ENCODE data around the gene RSPH1. TPM values are rescaled to one million over a fixed set of nuclear protein-coding genes. Genes with fewer than 3 reads are reported as not detected.

Gene RSPH1
- total RNA-seq, 6 experiments from 2014 or later, result not detected

DNA sequence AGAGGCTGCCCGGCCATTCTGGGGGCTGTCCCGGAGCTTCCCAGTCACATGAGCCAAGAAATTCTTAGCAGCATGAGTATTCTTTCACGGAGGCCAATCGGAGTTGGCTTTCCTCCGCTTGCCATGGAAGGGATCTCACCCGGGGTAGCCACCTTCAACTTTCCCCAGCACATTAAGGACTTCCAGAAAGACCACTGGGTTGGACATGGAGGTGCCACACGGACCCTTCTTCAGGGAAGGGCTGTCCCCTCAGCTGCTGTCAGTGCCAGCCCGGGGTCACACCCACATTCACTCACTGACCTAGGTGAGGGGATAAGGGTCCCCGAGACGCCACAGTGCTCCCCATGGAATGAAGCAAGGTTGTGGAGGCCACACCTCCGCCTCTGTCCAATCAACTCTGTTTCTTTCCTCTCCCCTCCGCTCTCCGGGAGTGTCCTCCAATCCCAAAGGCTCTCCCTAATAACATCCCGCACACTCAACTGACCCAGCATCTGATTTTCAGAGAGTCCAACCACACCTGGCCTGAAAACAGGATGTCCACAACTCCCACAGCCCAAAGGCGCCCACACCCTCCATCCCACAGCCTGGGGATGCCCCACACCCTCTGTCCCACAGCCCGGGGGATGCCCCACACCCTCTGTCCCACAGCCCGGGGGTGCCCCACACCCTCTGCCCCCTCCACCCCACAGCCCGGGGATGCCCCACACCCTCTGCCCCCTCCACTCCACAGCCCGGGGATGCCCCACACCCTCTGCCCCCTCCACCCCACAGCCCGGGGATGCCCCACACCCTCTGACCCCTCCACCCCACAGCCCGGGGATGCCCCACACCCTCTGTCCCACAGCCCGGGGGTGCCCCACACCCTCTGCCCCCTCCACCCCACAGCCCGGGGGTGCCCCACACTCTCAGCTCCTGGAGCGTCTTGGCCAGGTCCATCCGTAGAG, 19.4 kb downstream of the RSPH1 start:
- DNase-seq, result no peak
- H3K36me3 Mint-ChIP-seq (ENCODE audit: low read depth), result 0 out of 2 replicates have a peak, but pooled peaks cover 2% of the 10 kb centered on the region
- H3K9me3 Mint-ChIP-seq, result peaks cover 48% of the 10 kb centered on the region
- no peaks in the 10 kb centered on the region for H3K4me1 Mint-ChIP-seq (ENCODE audit: low read depth)
- TF ChIP-seq, protein P1, sequence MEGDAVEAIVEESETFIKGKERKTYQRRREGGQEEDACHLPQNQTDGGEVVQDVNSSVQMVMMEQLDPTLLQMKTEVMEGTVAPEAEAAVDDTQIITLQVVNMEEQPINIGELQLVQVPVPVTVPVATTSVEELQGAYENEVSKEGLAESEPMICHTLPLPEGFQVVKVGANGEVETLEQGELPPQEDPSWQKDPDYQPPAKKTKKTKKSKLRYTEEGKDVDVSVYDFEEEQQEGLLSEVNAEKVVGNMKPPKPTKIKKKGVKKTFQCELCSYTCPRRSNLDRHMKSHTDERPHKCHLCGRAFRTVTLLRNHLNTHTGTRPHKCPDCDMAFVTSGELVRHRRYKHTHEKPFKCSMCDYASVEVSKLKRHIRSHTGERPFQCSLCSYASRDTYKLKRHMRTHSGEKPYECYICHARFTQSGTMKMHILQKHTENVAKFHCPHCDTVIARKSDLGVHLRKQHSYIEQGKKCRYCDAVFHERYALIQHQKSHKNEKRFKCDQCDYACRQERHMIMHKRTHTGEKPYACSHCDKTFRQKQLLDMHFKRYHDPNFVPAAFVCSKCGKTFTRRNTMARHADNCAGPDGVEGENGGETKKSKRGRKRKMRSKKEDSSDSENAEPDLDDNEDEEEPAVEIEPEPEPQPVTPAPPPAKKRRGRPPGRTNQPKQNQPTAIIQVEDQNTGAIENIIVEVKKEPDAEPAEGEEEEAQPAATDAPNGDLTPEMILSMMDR (IDR thresholded peaks at IDR 0.05), result no peak
- H3K27me3 Mint-ChIP-seq (ENCODE audit: insufficient read depth), result peaks cover 1% of the 10 kb centered on the region
- H3K4me3 Mint-ChIP-seq, result no peak overlapping the region
- H3K27ac Mint-ChIP-seq, result no peak overlapping the region

GRCh38 chr21:42475526-42476387, 20.3 kb downstream of the RSPH1 start:
- H3K4me1 Mint-ChIP-seq (ENCODE audit: low read depth), result no peaks in the 10 kb centered on the region
- no peak overlapping the region for H3K4me3 Mint-ChIP-seq
- DNase-seq, result no peak
- peaks cover 55% of the 10 kb centered on the region for H3K9me3 Mint-ChIP-seq
- 0 out of 2 replicates have a peak, but pooled peaks cover 4% of the 10 kb centered on the region for H3K36me3 Mint-ChIP-seq (ENCODE audit: low read depth)
- H3K27ac Mint-ChIP-seq, result no peak overlapping the region
- peaks cover 1% of the 10 kb centered on the region for H3K27me3 Mint-ChIP-seq (ENCODE audit: insufficient read depth)
- TF ChIP-seq, protein P1 (IDR thresholded peaks at IDR 0.05), result no peak

DNA sequence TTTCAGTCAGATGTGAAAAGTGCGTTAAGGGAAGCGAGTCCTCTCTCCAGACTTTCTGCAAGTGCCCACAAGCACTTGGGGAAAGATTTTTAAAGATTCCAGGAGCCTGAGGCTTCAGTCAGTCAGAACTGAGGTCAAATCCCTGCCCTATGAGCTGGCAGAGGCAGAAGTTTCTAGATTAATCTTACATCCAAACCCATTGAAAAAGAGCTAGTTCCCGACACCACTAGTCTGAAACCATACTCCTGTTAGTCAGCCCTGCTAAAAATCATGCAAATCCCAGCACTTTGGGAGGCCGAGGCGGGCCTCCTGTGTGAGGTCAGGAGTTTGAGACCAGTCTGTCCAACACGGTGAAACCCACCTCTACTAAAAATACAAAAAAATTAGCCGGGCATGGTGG, 21.0 kb downstream of the RSPH1 start:
- no peak overlapping the region for H3K4me3 Mint-ChIP-seq

GRCh38 chr21:42474043-42474831, 21.8 kb downstream of the RSPH1 start:
- Mint-ChIP-seq H3K27ac (no peak overlapping the region), H3K36me3 (ENCODE audit: low read depth) (0 out of 2 replicates have a peak, but pooled peaks cover 4% of the 10 kb centered on the region), H3K9me3 (peaks cover 43% of the 10 kb centered on the region), H3K4me1 (ENCODE audit: low read depth) (no peaks in the 10 kb centered on the region), H3K27me3 (ENCODE audit: insufficient read depth) (peaks cover 1% of the 10 kb centered on the region), H3K4me3 (no peak overlapping the region)
- TF ChIP-seq, protein P1 (IDR thresholded peaks at IDR 0.05), result no peak
- no peak for DNase-seq

More for the DNA sequence above, 21.0 kb downstream of the RSPH1 start:
- Mint-ChIP-seq H3K4me1 (ENCODE audit: low read depth) (no peaks in the 10 kb centered on the region), H3K27ac (no peak overlapping the region), H3K27me3 (ENCODE audit: insufficient read depth) (peaks cover 1% of the 10 kb centered on the region), H3K36me3 (ENCODE audit: low read depth) (0 out of 2 replicates have a peak, but pooled peaks cover 4% of the 10 kb centered on the region), H3K9me3 (peaks cover 48% of the 10 kb centered on the region)
- no peak for DNase-seq
- TF ChIP-seq, protein P1 (IDR thresholded peaks at IDR 0.05), result no peak
